Head of caudate nucleus (tissue), 42 donors: ENCODE results near the gene MEIKIN.
"Not testable (repeated sequence)": the region's sequence is repeated elsewhere in the genome, so short reads cannot be mapped to it uniquely, and the experiment has no call there.

ENCODE experiments used
- DNase-seq, 42 donors: peaks; one replicate each; pipeline versions ENCODE4 v3.0.0 to v3.0.0-alpha.2; 2020 to 2021; ENCODE audit warnings: mixed read lengths in 7 of 42
- intact Hi-C: fragments of 100-400 bp; cut with DNase I; formaldehyde crosslinking; loops from one replicate; pipeline ENCODE4 v1.15.0; 2022

The MEIKIN gene

GRCh38 chr5:131786900-131787692, 158.4 kb downstream of the MEIKIN start:
- DNase-seq, result no peak
- intact Hi-C loops, result no loop called here

GRCh38 chr5:131786036-131786435, 159.4 kb downstream of the MEIKIN start:
- DNase-seq, result no peak
- intact Hi-C loops, result no loop called here

GRCh38 chr5:131783874-131784273, 161.6 kb downstream of the MEIKIN start:
- DNase-seq, result no peak
- intact Hi-C loops, result no loop called here

GRCh38 chr5:131783357-131783756, 162.1 kb downstream of the MEIKIN start:
- DNase-seq, result no peak
- intact Hi-C loops, result no loop called here

- intact Hi-C loops, result no loop called here
- DNase-seq, result no peak
Observed at GRCh38 chr5:131782717-131783116, 162.7 kb downstream of the MEIKIN start.

GRCh38 chr5:131778141-131778540, 167.3 kb downstream of the MEIKIN start:
- intact Hi-C loops, DNase-seq: not testable (repeated sequence)

- no peak for DNase-seq
- intact Hi-C loops, result no loop called here
Observed at GRCh38 chr5:131776450-131776849, 169.0 kb downstream of the MEIKIN start.

- intact Hi-C loops, result no loop called here
- DNase-seq, result no peak
Observed at GRCh38 chr5:131774652-131775367, 170.7 kb downstream of the MEIKIN start.

- intact Hi-C loops, result no loop called here
- DNase-seq, result peak in 39 of 42 donors; percentile 4 to 86 (median 54)
Observed at GRCh38 chr5:131773805-131774204, 171.7 kb downstream of the MEIKIN start.

GRCh38 chr5:131771692-131772091, 173.8 kb downstream of the MEIKIN start:
- no peak for DNase-seq
- intact Hi-C loops, result no loop called here

GRCh38 chr5:131769961-131770360, 175.5 kb downstream of the MEIKIN start:
- no peak for DNase-seq
- intact Hi-C loops, result no loop called here

- intact Hi-C loops, result no loop called here
- DNase-seq, result no peak
Observed at GRCh38 chr5:131769336-131769735, 176.1 kb downstream of the MEIKIN start.

GRCh38 chr5:131767891-131768290, 177.6 kb downstream of the MEIKIN start:
- DNase-seq, result no peak
- intact Hi-C loops, result no loop called here

- no peak for DNase-seq
- intact Hi-C loops, result no loop called here
Observed at GRCh38 chr5:131766689-131767088, 178.8 kb downstream of the MEIKIN start.

- intact Hi-C loops, result no loop called here
- DNase-seq, result no peak
Observed at GRCh38 chr5:131765261-131765660, 180.2 kb downstream of the MEIKIN start.

- intact Hi-C loops, result no loop called here
- DNase-seq, result no peak
Observed at GRCh38 chr5:131763968-131764367, 181.5 kb downstream of the MEIKIN start.

GRCh38 chr5:131760793-131761192, 184.7 kb downstream of the MEIKIN start:
- intact Hi-C loops, result no loop called here
- DNase-seq, result no peak

- intact Hi-C loops, result no loop called here
- no peak for DNase-seq
Observed at GRCh38 chr5:131759704-131760103, 185.8 kb downstream of the MEIKIN start.

- intact Hi-C loops, result no loop called here
- no peak for DNase-seq
Observed at GRCh38 chr5:131758520-131758900, 187.0 kb downstream of the MEIKIN start.

- DNase-seq, result no peak
- intact Hi-C loops, result no loop called here
Observed at GRCh38 chr5:131757830-131758519, 187.5 kb downstream of the MEIKIN start.
